ENCODE results near the gene TOX3. TPM values are rescaled to one million over a fixed set of nuclear protein-coding genes. Genes with fewer than 3 reads are reported as not detected.

Gene TOX3
- total and polyA plus RNA-seq, 2 donors (not counting 1 experiment from before 2014, with no cell fraction given): not detected

- Histone ChIP-seq H3K27me3 (replicated peaks in 1 of 4; ENCODE audit: control extremely low read depth in 1 of 4, control insufficient read depth in 3 of 4, insufficient read depth in 4 of 4, low read length in 3 of 4) (no peaks in the 10 kb centered on the region), H3K79me2 (ENCODE audit: control insufficient read depth, insufficient read depth, low read length) (no peaks in the 10 kb centered on the region), H3K4me3 (ENCODE audit: control extremely low read depth in 1 of 5, extremely low read depth in 1 of 5, insufficient read depth in 1 of 5, low read depth in 2 of 5, low read length in 4 of 5) (no peak overlapping the region), H2AFZ (ENCODE audit: insufficient read depth, low read depth, low read length, poor library complexity, severe bottlenecking) (no peak overlapping the region), H3K4me1 (ENCODE audit: control insufficient read depth in 2 of 2, insufficient read depth in 2 of 2, low read length in 2 of 2) (no peaks in the 10 kb centered on the region), H3K4me2 (replicated peaks; ENCODE audit: low read depth, low read length, poor library complexity, severe bottlenecking) (no peak overlapping the region), H3K27ac (ENCODE audit: low read length in 2 of 2) (no peak overlapping the region), H3K9ac (ENCODE audit: low read length) (no peak overlapping the region), H3K9me3 (ENCODE audit: control extremely low read depth in 1 of 3, control insufficient read depth in 2 of 3, insufficient read depth in 1 of 3, low read length in 2 of 3) (peaks cover 0 to 3% (median 0%) of the 10 kb centered on the region in 3 donors), H4K20me1 (ENCODE audit: control insufficient read depth, insufficient read depth, low read length, poor library complexity, severe bottlenecking) (no peaks in the 10 kb centered on the region), H3K36me3 (replicated peaks in 1 of 2; ENCODE audit: control extremely low read depth in 1 of 2, control insufficient read depth in 1 of 2, extremely low read depth in 1 of 2, insufficient read depth in 2 of 2, low read length in 1 of 2) (no peaks in the 10 kb centered on the region)
- no peak for ATAC-seq (ENCODE audit: low read depth)
- 94% methylated on average over 2 of the region's 3 CpGs for WGBS (ENCODE audit: insufficient coverage)
- Mint-ChIP-seq H3K27ac (no peak overlapping the region), H3K4me1 (no peaks in the 10 kb centered on the region), H3K27me3 (no peaks in the 10 kb centered on the region), H3K4me3 (no peak overlapping the region), H3K9me3 (ENCODE audit: insufficient read depth) (no peaks in the 10 kb centered on the region)
- no peak for TF ChIP-seq EZH2 (IDR thresholded peaks at IDR 0.05; ENCODE audit: borderline replicate concordance, insufficient read depth, low read depth, low read length, poor library complexity, severe bottlenecking)
- no peak for TF ChIP-seq CTCF (IDR thresholded peaks at IDR 0.05)
- ChIA-PET CTCF (no interaction called here), POLR2A (no interaction called here)
- intact Hi-C loops (cut with micrococcal nuclease): no loop called here
- no peak for DNase-seq
These were observed 17.0 kb upstream of the TOX3 start for GRCh38 chr16:52563767-52564611.

GRCh38 chr16:52562770-52563169 is 15.8 kb upstream of the TOX3 start:
- H4K20me1 ChIP-seq (ENCODE audit: control insufficient read depth, insufficient read depth, low read length, poor library complexity, severe bottlenecking): no peaks in the 10 kb centered on the region
- ATAC-seq (ENCODE audit: low read depth) (no peak), DNase-seq (no peak)
- no peak overlapping the region for H3K4me2 ChIP-seq (replicated peaks; ENCODE audit: low read depth, low read length, poor library complexity, severe bottlenecking)
- intact Hi-C loops (cut with micrococcal nuclease): no loop called here
- no peaks in the 10 kb centered on the region for H3K36me3 ChIP-seq (replicated peaks in 1 of 2; ENCODE audit: control extremely low read depth in 1 of 2, control insufficient read depth in 1 of 2, extremely low read depth in 1 of 2, insufficient read depth in 2 of 2, low read length in 1 of 2)
- Mint-ChIP-seq H3K27me3 (no peaks in the 10 kb centered on the region), H3K4me3 (no peak overlapping the region), H3K9me3 (ENCODE audit: insufficient read depth) (no peaks in the 10 kb centered on the region), H3K4me1 (no peaks in the 10 kb centered on the region), H3K27ac (no peak overlapping the region)
- no peaks in the 10 kb centered on the region for H3K27me3 ChIP-seq (replicated peaks in 1 of 4; ENCODE audit: control extremely low read depth in 1 of 4, control insufficient read depth in 3 of 4, insufficient read depth in 4 of 4, low read length in 3 of 4)
- H3K79me2 ChIP-seq (ENCODE audit: control insufficient read depth, insufficient read depth, low read length): no peaks in the 10 kb centered on the region
- H3K9ac ChIP-seq (ENCODE audit: low read length): no peak overlapping the region
- no peak overlapping the region for H3K4me3 ChIP-seq (ENCODE audit: control extremely low read depth in 1 of 5, extremely low read depth in 1 of 5, insufficient read depth in 1 of 5, low read depth in 2 of 5, low read length in 4 of 5)
- ChIA-PET POLR2A (no interaction called here), CTCF (no interaction called here)
- H3K27ac ChIP-seq (ENCODE audit: low read length in 2 of 2): no peak overlapping the region
- H3K9me3 ChIP-seq (ENCODE audit: control extremely low read depth in 1 of 3, control insufficient read depth in 2 of 3, insufficient read depth in 1 of 3, low read length in 2 of 3): peaks cover 0 to 3% (median 0%) of the 10 kb centered on the region in 3 donors
- TF ChIP-seq EZH2 (IDR thresholded peaks at IDR 0.05; ENCODE audit: borderline replicate concordance, insufficient read depth, low read depth, low read length, poor library complexity, severe bottlenecking) (no peak), CTCF (IDR thresholded peaks at IDR 0.05) (no peak)
- WGBS (ENCODE audit: insufficient coverage): no CpG with 5 or more reads among the region's 5 CpGs
- no peak overlapping the region for H2AFZ ChIP-seq (ENCODE audit: insufficient read depth, low read depth, low read length, poor library complexity, severe bottlenecking)
- H3K4me1 ChIP-seq (ENCODE audit: control insufficient read depth in 2 of 2, insufficient read depth in 2 of 2, low read length in 2 of 2): no peaks in the 10 kb centered on the region
